HepG2 (cell line): ENCODE measurements around the gene ADI1. TPM values are rescaled to one million over a fixed set of nuclear protein-coding genes. Genes with fewer than 3 reads are reported as not detected.

ENCODE experiments used
- ATAC-seq: fragments of 200-7000 bp; cut with Tn5 transposase; 3 replicates; pipeline ENCODE4 v1.9.1; 2020; ENCODE audit warnings: mild to moderate bottlenecking, moderate library complexity
- BruUV-seq: library from RNA; stranded (reverse); fragments of 400-500 nt; replicated peaks from 2 replicates; lab custom pipeline; 2021; lab: Mats Ljungman, UMichigan
- CTCF ChIA-PET: fragments of 300-600 bp; formaldehyde crosslinking; extraction: SDS; loops from one replicate; lab custom pipeline; 2021; ENCODE audit warnings: low total read pairs, inconsistent platforms, low intra/inter-chr PET ratio; lab: Yijun Ruan, JAX
- POLR2A ChIA-PET: fragments of 350-600 bp; sonication (Branson Sonifier 250); formaldehyde crosslinking; loops from one replicate; lab custom pipeline; 2020; ENCODE audit warnings: antibody characterized with exemption, inconsistent platforms; lab: Yijun Ruan, JAX
- DNase-seq: peaks from one replicate; pipeline ENCODE4 v3.0.0-alpha.2; 2015; ENCODE audit warnings: low spot score
- FAIRE-seq: peaks from 3 replicates; lab custom pipeline; 2011; peaks lifted over from hg19 to GRCh38; lab: Jason Lieb, UNC
- H2AFZ ChIP-seq: one replicate; pipeline ENCODE4 v1.6.1; 2011; ENCODE audit warnings: low read length, inconsistent platforms
- H3K27ac ChIP-seq: fragments of 300-600 bp; 3 replicates; pipeline ENCODE4 v1.8.0; 2011; ENCODE audit warnings: mixed run types, mild to moderate bottlenecking, mixed read lengths, low read length, inconsistent platforms; ENCODE audit not compliant: insufficient read depth; ENCODE audit errors: extremely low read length
- H3K27me3 ChIP-seq, 2 experiments: fragments of 200-600 bp in 1 of 2; 2 replicates in 1 of 2; 3 replicates in 1 of 2; pipeline versions ENCODE4 v1.6.0 to v1.8.0; 2011; ENCODE audit warnings: low read length in 2 of 2, mild to moderate bottlenecking in 2 of 2, moderate library complexity in 2 of 2, inconsistent platforms in 1 of 2; ENCODE audit not compliant: insufficient read depth in 2 of 2, control insufficient read depth in 1 of 2
- H3K36me3 ChIP-seq, 2 experiments: fragments of 200-600 bp in 1 of 2; replicated peaks in 1 of 2; 2 replicates in 1 of 2; 3 replicates in 1 of 2; pipeline versions ENCODE4 v1.5.1 to v1.8.0; 2011; ENCODE audit warnings: low read length in 2 of 2, inconsistent platforms in 1 of 2; ENCODE audit not compliant: insufficient read depth in 2 of 2, control insufficient read depth in 1 of 2
- H3K4me1 ChIP-seq: 2 replicates; pipeline ENCODE4 v1.5.1; 2012; ENCODE audit warnings: low read length, inconsistent platforms; ENCODE audit not compliant: insufficient read depth
- H3K4me2 ChIP-seq: 2 replicates; pipeline ENCODE4 v1.6.0; 2011; ENCODE audit warnings: low read depth, low read length, inconsistent platforms
- H3K4me3 ChIP-seq, 3 experiments: fragments of 200-600 bp in 1 of 3; sonication (generic), shearing (Covaris generic) in 1 of 3; replicated peaks in 1 of 3; 2 replicates each; pipeline ENCODE4 v1.5.1; 2011 to 2016; ENCODE audit warnings: low read length in 3 of 3, inconsistent platforms in 2 of 3, low read depth in 2 of 3, mild to moderate bottlenecking in 2 of 3, control low read depth in 1 of 3, mixed read lengths in 1 of 3; ENCODE audit not compliant: insufficient read depth in 1 of 3
- H3K79me2 ChIP-seq: one replicate; pipeline ENCODE4 v1.6.1; 2011; ENCODE audit warnings: low read length, inconsistent platforms; ENCODE audit not compliant: insufficient read depth
- H3K9ac ChIP-seq: 2 replicates; pipeline ENCODE4 v1.6.0; 2011; ENCODE audit warnings: mild to moderate bottlenecking, low read depth, low read length, inconsistent platforms; ENCODE audit not compliant: insufficient read depth
- H3K9me3 ChIP-seq: 2 replicates; pipeline ENCODE4 v1.5.1; 2012; ENCODE audit warnings: mild to moderate bottlenecking, low read length
- H4K20me1 ChIP-seq: 2 replicates; pipeline ENCODE4 v1.6.0; 2011; ENCODE audit warnings: inconsistent platforms, mild to moderate bottlenecking, low read length, moderate library complexity; ENCODE audit not compliant: insufficient read depth
- ARHGAP35 ChIP-seq: sonication (generic); formaldehyde crosslinking; IDR thresholded peaks from 2 replicates; pipeline ENCODE4 v1.9.0; 2022; ENCODE audit warnings: mild to moderate bottlenecking, inconsistent platforms, moderate library complexity, missing genetic modification reagents, borderline replicate concordance
- GLI4 ChIP-seq: sonication (generic); formaldehyde crosslinking; IDR thresholded peaks from 2 replicates; pipeline ENCODE4 v1.5.1; 2020; ENCODE audit warnings: missing genetic modification reagents, mild to moderate bottlenecking, moderate library complexity, borderline replicate concordance
- MTF1 ChIP-seq: sonication (generic); formaldehyde crosslinking; IDR thresholded peaks from 2 replicates; pipeline ENCODE4 v1.5.0; 2020; ENCODE audit warnings: missing genetic modification reagents
- NRL ChIP-seq: sonication (generic); formaldehyde crosslinking; IDR thresholded peaks from 2 replicates; pipeline ENCODE4 v1.5.0; 2020; ENCODE audit warnings: missing genetic modification reagents, mild to moderate bottlenecking, moderate library complexity, borderline replicate concordance
- PAF1 ChIP-seq: IDR thresholded peaks from 2 replicates; pipeline ENCODE4 v1.6.1; 2016; ENCODE audit warnings: missing genetic modification reagents, missing compliant biosample characterization
- RXRA ChIP-seq: sonication (generic); formaldehyde crosslinking; IDR thresholded peaks from 2 replicates; pipeline ENCODE4 v1.5.1; 2020; ENCODE audit warnings: missing genetic modification reagents
- SP140L ChIP-seq: sonication (generic); formaldehyde crosslinking; IDR thresholded peaks from 2 replicates; pipeline ENCODE4 v1.4.0; 2020; ENCODE audit warnings: missing genetic modification reagents, borderline replicate concordance
- TGIF2 ChIP-seq: IDR thresholded peaks from 2 replicates; pipeline ENCODE4 v1.6.1; 2016; ENCODE audit warnings: control low read depth, missing compliant biosample characterization
- ZBTB20 ChIP-seq: sonication (generic); formaldehyde crosslinking; IDR thresholded peaks from 2 replicates; pipeline ENCODE4 v1.8.1; 2023; ENCODE audit warnings: missing genetic modification reagents, low read depth, mild to moderate bottlenecking, borderline replicate concordance
- ZBTB21 ChIP-seq: sonication (generic); formaldehyde crosslinking; IDR thresholded peaks from 2 replicates; pipeline ENCODE4 v1.4.0; 2020; ENCODE audit warnings: missing genetic modification reagents
- ZBTB26 ChIP-seq: IDR thresholded peaks from 2 replicates; pipeline ENCODE4 v1.6.1; 2016; ENCODE audit warnings: missing compliant biosample characterization, missing genetic modification reagents, borderline replicate concordance
- ZMYM4 ChIP-seq: sonication (generic); formaldehyde crosslinking; IDR thresholded peaks from 2 replicates; pipeline ENCODE4 v1.8.1; 2023; ENCODE audit warnings: mild to moderate bottlenecking, missing genetic modification reagents
- ZNF143 ChIP-seq: sonication (generic); formaldehyde crosslinking; IDR thresholded peaks from 2 replicates; pipeline ENCODE4 v1.4.0; 2020; ENCODE audit warnings: missing genetic modification reagents
- ZNF18 ChIP-seq: sonication (generic); formaldehyde crosslinking; IDR thresholded peaks from 2 replicates; pipeline ENCODE4 v1.8.0; 2022; ENCODE audit warnings: mild to moderate bottlenecking, missing genetic modification reagents; ENCODE audit not compliant: insufficient replicate concordance
- ZNF354B ChIP-seq: sonication (generic); formaldehyde crosslinking; IDR thresholded peaks from 2 replicates; pipeline ENCODE4 v1.8.0; 2022; ENCODE audit warnings: mild to moderate bottlenecking, missing genetic modification reagents
- ZNF782 ChIP-seq: sonication (generic); formaldehyde crosslinking; IDR thresholded peaks from 2 replicates; pipeline ENCODE4 v1.4.0; 2020; ENCODE audit warnings: missing genetic modification reagents, mild to moderate bottlenecking, borderline replicate concordance
- WGBS: methylation state at CpG from one replicate; pipeline ENCODE4 v1.1.6; 2017; ENCODE audit warnings: low lambda C conversion rate; 5-methylcytosine and 5-hydroxymethylcytosine counted together
- in situ Hi-C: cut with HindIII; loops from 2 replicates; pipeline ENCODE4 v1.10.0; 2017; ENCODE audit warnings: low pct_unique_long_range_greater_than_20kb; ENCODE audit not compliant: extremely low pct_ligation_motif_present
- intact Hi-C: fragments of 100-400 bp; cut with micrococcal nuclease; formaldehyde crosslinking; loops from one replicate; pipeline ENCODE4 v1.10.0; 2022; ENCODE audit not compliant: unreplicated experiment
- polyA plus RNA-seq, 8 experiments: library from polyadenylated mRNA; depleted of rRNA in 3 of 8; stranded (reverse) in 7 of 8; unstranded in 1 of 8; fragments of >200 nt; fragmentation: Illumina TruSeq in 4 of 8; extraction: Trizol in 4 of 8; gene quantifications; 2 replicates each; pipeline versions ENCODE4 v1.2.1 to v1.2.3, GENCODE V29; 2011 to 2016; ENCODE audit warnings: low read depth in 4 of 8, missing spikeins in 1 of 8, mixed read lengths in 1 of 8; ENCODE audit not compliant: insufficient read depth in 1 of 8
- total RNA-seq, 5 experiments: library from RNA; depleted of rRNA; stranded (reverse); fragments of >200 nt; fragmentation: Illumina TruSeq; extraction: Trizol; gene quantifications; 2 replicates each; pipeline ENCODE4 v1.2.3, GENCODE V29; 2016; ENCODE audit warnings: low read depth in 1 of 5
- TF ChIP-seq, protein P1 (sequence below): sonication (generic); formaldehyde crosslinking; conservative IDR thresholded peaks from 2 replicates; pipeline ENCODE4 v1.8.0; 2022; ENCODE audit warnings: missing genetic modification reagents
- TF ChIP-seq, protein P2 (sequence below): sonication (generic); formaldehyde crosslinking; IDR thresholded peaks from 2 replicates; pipeline ENCODE4 v1.5.0; 2020; ENCODE audit warnings: missing genetic modification reagents

Gene ADI1
- total and polyA plus RNA-seq, 2 of the 13 experiments (the other 11 are each of a cell fraction or from before 2014, with no cell fraction given) = 28.7 to 123 TPM

- TF ChIP-seq TGIF2 (CRISPR knock-in tag) (peak; percentile 2; the same call in 1 of the 2 replicates), MTF1 (CRISPR knock-in tag) (no peak), ZNF18 (CRISPR knock-in tag) (peak; percentile 36), ZBTB20 (CRISPR knock-in tag) (no peak), NRL (CRISPR knock-in tag) (peak; percentile 30; the same call in 1 of the 2 replicates)
These were observed 54.0 kb downstream of the ADI1 start (continued) for GRCh38 chr2:3465328-3465727.

- Histone ChIP-seq H3K79me2 (no peaks in the 10 kb centered on the region), H3K9ac (no peak overlapping the region), H2AFZ (no peak overlapping the region), H3K4me2 (no peak overlapping the region), H4K20me1 (no peaks in the 10 kb centered on the region), H3K4me1 (peaks cover 39% of the 10 kb centered on the region), H3K36me3 (peaks cover 7 to 17% of the 10 kb centered on the region in 2 experiments; a peak in 3 of 5 replicates), H3K4me3 (no peak overlapping the region), H3K9me3 (no peaks in the 10 kb centered on the region), H3K27ac (peak overlapping the region; percentile 84), H3K27me3 (no peaks in the 10 kb centered on the region)
- WGBS = 97% methylated on average over 21 of the region's 21 CpGs
- intact Hi-C loops (loop anchor here (1.0 to 5.0 kb wide), 2 partner anchors 87 to 186 kb away; partner anchors contain the start of genes EIPR1 and TRAPPC12), in situ Hi-C loops (no loop called here)
- FAIRE-seq (no peak), DNase-seq (no peak), ATAC-seq (no peak)
- ChIA-PET CTCF (no interaction called here), POLR2A (interaction anchor here (0.9 to 2.9 kb wide), 5 partner anchors 24 to 94 kb away, joined by 4 to 19 read pairs (median 13); partner anchors contain the start of genes EIPR1, RNASEH1 and TRAPPC12)
- BruUV-seq = no TSS peak
- TF ChIP-seq SP140L (CRISPR knock-in tag) = no peak
- TF ChIP-seq ZNF143 = no peak
- no peak for TF ChIP-seq ARHGAP35 (CRISPR knock-in tag)
- TF ChIP-seq ZBTB26 (CRISPR knock-in tag) = no peak
- no peak for TF ChIP-seq ZNF782
- TF ChIP-seq, protein P1, sequence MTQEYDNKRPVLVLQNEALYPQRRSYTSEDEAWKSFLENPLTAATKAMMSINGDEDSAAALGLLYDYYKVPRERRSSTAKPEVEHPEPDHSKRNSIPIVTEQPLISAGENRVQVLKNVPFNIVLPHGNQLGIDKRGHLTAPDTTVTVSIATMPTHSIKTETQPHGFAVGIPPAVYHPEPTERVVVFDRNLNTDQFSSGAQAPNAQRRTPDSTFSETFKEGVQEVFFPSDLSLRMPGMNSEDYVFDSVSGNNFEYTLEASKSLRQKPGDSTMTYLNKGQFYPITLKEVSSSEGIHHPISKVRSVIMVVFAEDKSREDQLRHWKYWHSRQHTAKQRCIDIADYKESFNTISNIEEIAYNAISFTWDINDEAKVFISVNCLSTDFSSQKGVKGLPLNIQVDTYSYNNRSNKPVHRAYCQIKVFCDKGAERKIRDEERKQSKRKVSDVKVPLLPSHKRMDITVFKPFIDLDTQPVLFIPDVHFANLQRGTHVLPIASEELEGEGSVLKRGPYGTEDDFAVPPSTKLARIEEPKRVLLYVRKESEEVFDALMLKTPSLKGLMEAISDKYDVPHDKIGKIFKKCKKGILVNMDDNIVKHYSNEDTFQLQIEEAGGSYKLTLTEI (CRISPR knock-in tag) = no peak
- TF ChIP-seq PAF1 (CRISPR knock-in tag) = no peak
- no peak for TF ChIP-seq RXRA (CRISPR knock-in tag)
- TF ChIP-seq ZMYM4 (CRISPR knock-in tag) = no peak
- TF ChIP-seq GLI4 = no peak
- TF ChIP-seq, protein P2, sequence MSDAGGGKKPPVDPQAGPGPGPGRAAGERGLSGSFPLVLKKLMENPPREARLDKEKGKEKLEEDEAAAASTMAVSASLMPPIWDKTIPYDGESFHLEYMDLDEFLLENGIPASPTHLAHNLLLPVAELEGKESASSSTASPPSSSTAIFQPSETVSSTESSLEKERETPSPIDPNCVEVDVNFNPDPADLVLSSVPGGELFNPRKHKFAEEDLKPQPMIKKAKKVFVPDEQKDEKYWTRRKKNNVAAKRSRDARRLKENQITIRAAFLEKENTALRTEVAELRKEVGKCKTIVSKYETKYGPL (CRISPR knock-in tag) = no peak
- TF ChIP-seq ZBTB21 (CRISPR knock-in tag) = no peak
- TF ChIP-seq ZNF354B = no peak
These were observed 54.8 kb downstream of the ADI1 start for GRCh38 chr2:3464401-3465005.
